Natural killer cell treated with Interleukin-12 subunit alpha and Interleukin-12 subunit beta and Interleukin-15 and Interleukin-18, amount 100 ng/mL, for 72 hours (primary cell): ENCODE results near the gene STN1. TPM values are rescaled to one million over a fixed set of nuclear protein-coding genes. Genes with fewer than 3 reads are reported as not detected.
"Not testable (repeated sequence)": the region's sequence is repeated elsewhere in the genome, so short reads cannot be mapped to it uniquely, and the experiment has no call there.

Experiments used
- ATAC-seq, 2 donors: fragments of 150-1000 bp; cut with Tn5 transposase in 1 of 2; sonication (Bioruptor Pico), chemical (Tn5 transposase) in 1 of 2; 2 replicates each; pipeline ENCODE4 v1.10.0; 2021
- DNase-seq: peaks from one replicate; pipeline ENCODE4 v3.0.0; 2022; ENCODE audit warnings: low spot score
- H3K27ac Mint-ChIP-seq, 2 donors: 1 replicate in 1 of 2; 2 replicates in 1 of 2; pipeline ENCODE4 v1.8.0; 2022; ENCODE audit warnings: mixed read lengths in 2 of 2, mild to moderate bottlenecking in 1 of 2, moderate library complexity in 1 of 2
- H3K27me3 Mint-ChIP-seq, 2 donors: 1 replicate in 1 of 2; 2 replicates in 1 of 2; pipeline ENCODE4 v1.8.0; 2022; ENCODE audit warnings: mixed read lengths in 2 of 2
- H3K36me3 Mint-ChIP-seq: one replicate; pipeline ENCODE4 v1.8.0; 2022; ENCODE audit warnings: mixed read lengths
- H3K4me1 Mint-ChIP-seq, 2 donors: 1 replicate in 1 of 2; 2 replicates in 1 of 2; pipeline ENCODE4 v1.8.0; 2022; ENCODE audit warnings: low read depth in 2 of 2, mixed read lengths in 2 of 2, mild to moderate bottlenecking in 1 of 2
- H3K4me3 Mint-ChIP-seq: one replicate; pipeline ENCODE4 v1.8.0; 2022; ENCODE audit warnings: mixed read lengths
- H3K9me3 Mint-ChIP-seq: 2 replicates; pipeline ENCODE4 v1.8.0; 2022; ENCODE audit warnings: mixed read lengths
- total RNA-seq, 2 donors: library from RNA; stranded (reverse); gene quantifications; one replicate each; pipeline ENCODE4 v1.2.3, GENCODE V29; 2022

Gene STN1
- total RNA-seq, 2 donors from 2014 or later: 11.4 to 14.5 TPM

- no peak overlapping the region for H3K4me3 Mint-ChIP-seq
- peaks cover 11 to 16% of the 10 kb centered on the region in 2 donors for H3K4me1 Mint-ChIP-seq
- DNase-seq: no peak
- H3K27ac Mint-ChIP-seq: no peak overlapping the region
- H3K9me3 Mint-ChIP-seq: no peaks in the 10 kb centered on the region
- H3K27me3 Mint-ChIP-seq: peaks cover 20 to 29% of the 10 kb centered on the region in 2 donors
- H3K36me3 Mint-ChIP-seq: no peaks in the 10 kb centered on the region
- ATAC-seq: no peak
Measured at GRCh38 chr10:103849212-103849877, 68.6 kb downstream of the STN1 start.

GRCh38 chr10:103847909-103848468 lies 70.0 kb downstream of the STN1 start:
- peaks cover 9 to 15% of the 10 kb centered on the region in 2 donors for H3K27me3 Mint-ChIP-seq
- no peaks in the 10 kb centered on the region for H3K9me3 Mint-ChIP-seq
- no peak overlapping the region for H3K4me3 Mint-ChIP-seq
- ATAC-seq (no peak), DNase-seq (no peak)
- peaks cover 8 to 12% of the 10 kb centered on the region in 2 donors for H3K4me1 Mint-ChIP-seq
- H3K27ac Mint-ChIP-seq: no peak overlapping the region
- H3K36me3 Mint-ChIP-seq: no peaks in the 10 kb centered on the region

- Mint-ChIP-seq H3K9me3 (no peaks in the 10 kb centered on the region), H3K36me3 (no peaks in the 10 kb centered on the region), H3K4me3 (no peak overlapping the region), H3K27me3 (peaks cover 7 to 13% of the 10 kb centered on the region in 2 donors), H3K4me1 (peaks cover 8 to 12% of the 10 kb centered on the region in 2 donors), H3K27ac (no peak overlapping the region)
- DNase-seq: no peak
- no peak for ATAC-seq
Measured at GRCh38 chr10:103847346-103847745, 70.6 kb downstream of the STN1 start.

GRCh38 chr10:103845972-103846371 lies 72.0 kb downstream of the STN1 start:
- Mint-ChIP-seq H3K4me1 (peaks cover 8 to 12% of the 10 kb centered on the region in 2 donors), H3K9me3 (no peaks in the 10 kb centered on the region), H3K27me3 (peaks cover 7 to 13% of the 10 kb centered on the region in 2 donors), H3K4me3 (no peak overlapping the region), H3K36me3 (no peaks in the 10 kb centered on the region), H3K27ac (no peak overlapping the region)
- no peak for DNase-seq
- peak; percentile 54 to 67 for ATAC-seq

- H3K9me3 Mint-ChIP-seq, H3K27ac Mint-ChIP-seq, H3K36me3 Mint-ChIP-seq, H3K4me3 Mint-ChIP-seq, DNase-seq, ATAC-seq, H3K27me3 Mint-ChIP-seq: not testable (repeated sequence)
- H3K4me1 Mint-ChIP-seq: peaks cover 8 to 12% of the 10 kb centered on the region in 2 donors
Measured at GRCh38 chr10:103845346-103845745, 72.6 kb downstream of the STN1 start.

- peaks cover 8 to 12% of the 10 kb centered on the region in 2 donors for H3K4me1 Mint-ChIP-seq
- H3K9me3 Mint-ChIP-seq: no peaks in the 10 kb centered on the region
- H3K27me3 Mint-ChIP-seq: peaks cover 0 to 4% of the 10 kb centered on the region in 2 donors
- H3K36me3 Mint-ChIP-seq: no peaks in the 10 kb centered on the region
- H3K4me3 Mint-ChIP-seq: no peak overlapping the region
- DNase-seq (no peak), ATAC-seq (no peak)
- no peak overlapping the region for H3K27ac Mint-ChIP-seq
Measured at GRCh38 chr10:103843854-103844570, 74.0 kb downstream of the STN1 start.

- no peaks in the 10 kb centered on the region for H3K9me3 Mint-ChIP-seq
- ATAC-seq (no peak), DNase-seq (no peak)
- no peak overlapping the region for H3K4me3 Mint-ChIP-seq
- no peak overlapping the region for H3K27ac Mint-ChIP-seq
- peaks cover 8 to 12% of the 10 kb centered on the region in 2 donors for H3K4me1 Mint-ChIP-seq
- no peaks in the 10 kb centered on the region for H3K36me3 Mint-ChIP-seq
- H3K27me3 Mint-ChIP-seq: no peaks in the 10 kb centered on the region
Measured at GRCh38 chr10:103843045-103843444, 74.9 kb downstream of the STN1 start.

GRCh38 chr10:103842605-103843004 lies 75.4 kb downstream of the STN1 start:
- no peaks in the 10 kb centered on the region for H3K36me3 Mint-ChIP-seq
- no peaks in the 10 kb centered on the region for H3K9me3 Mint-ChIP-seq
- H3K27ac Mint-ChIP-seq: no peak overlapping the region
- peaks cover 8 to 12% of the 10 kb centered on the region in 2 donors for H3K4me1 Mint-ChIP-seq
- no peaks in the 10 kb centered on the region for H3K27me3 Mint-ChIP-seq
- ATAC-seq (no peak), DNase-seq (no peak)
- no peak overlapping the region for H3K4me3 Mint-ChIP-seq

- Mint-ChIP-seq H3K4me3 (no peak overlapping the region), H3K27ac (no peak overlapping the region), H3K27me3 (no peaks in the 10 kb centered on the region), H3K4me1 (peaks cover 8 to 11% of the 10 kb centered on the region in 2 donors), H3K9me3 (no peaks in the 10 kb centered on the region), H3K36me3 (no peaks in the 10 kb centered on the region)
- DNase-seq (no peak), ATAC-seq (no peak)
Measured at GRCh38 chr10:103841519-103841918, 76.5 kb downstream of the STN1 start.

- Mint-ChIP-seq H3K4me3 (no peak overlapping the region), H3K36me3 (no peaks in the 10 kb centered on the region), H3K27ac (no peak overlapping the region), H3K9me3 (no peaks in the 10 kb centered on the region), H3K27me3 (no peaks in the 10 kb centered on the region), H3K4me1 (peaks cover 3 to 4% of the 10 kb centered on the region in 2 donors)
- DNase-seq (no peak), ATAC-seq (no peak)
Measured at GRCh38 chr10:103840740-103841070, 77.3 kb downstream of the STN1 start.

- Mint-ChIP-seq H3K36me3 (no peaks in the 10 kb centered on the region), H3K4me3 (no peak overlapping the region), H3K4me1 (no peaks in the 10 kb centered on the region), H3K27me3 (no peaks in the 10 kb centered on the region), H3K27ac (no peak overlapping the region), H3K9me3 (no peaks in the 10 kb centered on the region)
- no peak for DNase-seq
- no peak for ATAC-seq
Measured at GRCh38 chr10:103839872-103840739, 77.9 kb downstream of the STN1 start.

GRCh38 chr10:103839519-103839871 lies 78.5 kb downstream of the STN1 start:
- Mint-ChIP-seq H3K27ac (no peak overlapping the region), H3K4me3 (no peak overlapping the region), H3K36me3 (no peaks in the 10 kb centered on the region), H3K4me1 (no peaks in the 10 kb centered on the region), H3K9me3 (no peaks in the 10 kb centered on the region), H3K27me3 (no peaks in the 10 kb centered on the region)
- DNase-seq: no peak
- no peak for ATAC-seq

- no peaks in the 10 kb centered on the region for H3K27me3 Mint-ChIP-seq
- no peak overlapping the region for H3K4me3 Mint-ChIP-seq
- no peak overlapping the region for H3K27ac Mint-ChIP-seq
- no peaks in the 10 kb centered on the region for H3K4me1 Mint-ChIP-seq
- H3K36me3 Mint-ChIP-seq: no peaks in the 10 kb centered on the region
- no peaks in the 10 kb centered on the region for H3K9me3 Mint-ChIP-seq
- DNase-seq: no peak
- ATAC-seq: no peak
Measured at GRCh38 chr10:103838862-103839518, 79.0 kb downstream of the STN1 start.
